SJCRH30 (cell line): ENCODE measurements around the gene CTSD. TPM values are rescaled to one million over a fixed set of nuclear protein-coding genes. Genes with fewer than 3 reads are reported as not detected.
"Not testable (repeated sequence)": the region's sequence is repeated elsewhere in the genome, so short reads cannot be mapped to it uniquely, and the experiment has no call there.

Experiments
- DNase-seq, 2 experiments: peaks; one replicate each; pipeline ENCODE4 v3.0.0-alpha.2; 2015 to 2020
- H3K27ac ChIP-seq: fragments of 250-450 bp; sonication (Bioruptor Pico); 2 replicates; pipeline ENCODE4 v1.5.1; 2020; ENCODE audit warnings: mild to moderate bottlenecking, moderate library complexity
- H3K27me3 ChIP-seq: fragments of 250-450 bp; sonication (Bioruptor Pico); 2 replicates; pipeline ENCODE4 v1.5.1; 2020; ENCODE audit warnings: mild to moderate bottlenecking, moderate library complexity
- H3K36me3 ChIP-seq: fragments of 250-450 bp; sonication (Bioruptor Pico); 2 replicates; pipeline ENCODE4 v1.5.1; 2020; ENCODE audit warnings: mild to moderate bottlenecking, moderate library complexity
- H3K4me1 ChIP-seq: fragments of 250-450 bp; sonication (Bioruptor Pico); 2 replicates; pipeline ENCODE4 v1.5.1; 2020; ENCODE audit warnings: mild to moderate bottlenecking, moderate library complexity
- H3K4me3 ChIP-seq: fragments of 250-450 bp; sonication (Bioruptor Pico); 2 replicates; pipeline ENCODE4 v1.5.1; 2020; ENCODE audit warnings: mild to moderate bottlenecking, moderate library complexity
- H3K9me3 ChIP-seq: fragments of 250-450 bp; sonication (Bioruptor Pico); replicated peaks from 2 replicates; pipeline ENCODE4 v1.5.1; 2020; ENCODE audit warnings: mild to moderate bottlenecking, moderate library complexity
- total RNA-seq: library from RNA; depleted of rRNA; stranded (reverse); fragments of >200 nt; shearing (Covaris generic); gene quantifications from 2 replicates; pipeline ENCODE4 v1.2.3, GENCODE V29; 2014

Gene CTSD
- total RNA-seq, 1 experiment from 2014 or later: 70.2 TPM

DNA sequence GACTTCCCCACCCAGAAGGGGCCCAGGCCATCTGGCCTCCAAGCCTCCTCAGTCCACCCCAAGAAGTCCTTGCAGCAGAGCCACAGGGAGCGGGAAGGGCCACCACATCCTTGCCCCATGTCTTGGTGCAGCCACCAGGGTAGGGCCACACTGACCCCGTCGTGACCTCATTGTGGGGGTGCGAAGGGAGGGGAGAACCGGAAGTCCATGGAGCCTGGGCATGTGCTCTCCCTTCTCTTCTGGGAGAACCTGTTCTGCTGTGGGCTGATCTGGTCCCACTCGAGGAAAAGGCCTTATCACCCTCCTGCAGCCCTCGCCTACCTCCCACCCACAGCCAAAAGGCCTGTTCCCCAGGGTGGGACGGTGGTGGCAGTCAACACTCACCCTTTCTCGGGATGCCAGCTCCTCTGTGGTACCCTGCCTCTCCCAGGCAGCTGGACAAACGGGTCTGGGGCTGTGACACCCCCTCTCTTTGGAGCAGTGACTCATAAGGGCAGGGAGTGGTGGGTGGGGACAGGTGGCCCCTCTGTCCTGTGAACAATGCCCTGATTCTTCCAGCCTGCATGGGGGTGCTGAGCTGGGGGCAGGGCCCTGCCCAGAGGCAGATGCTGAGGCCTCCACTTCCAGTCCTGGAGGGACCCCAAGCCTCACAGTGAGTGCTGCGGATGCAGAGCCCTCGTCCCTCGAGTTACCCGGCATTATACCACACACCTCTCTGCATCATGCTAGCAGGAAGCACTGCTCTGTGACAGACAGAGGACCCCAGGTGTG lies 14.6 kb upstream of the CTSD start:
- no peaks in the 10 kb centered on the region for H3K36me3 ChIP-seq
- DNase-seq: peak; percentile 72 to 74
- no peaks in the 10 kb centered on the region; the same call in 1 of the 2 replicates for H3K27me3 ChIP-seq
- peaks cover 32% of the 10 kb centered on the region for H3K4me1 ChIP-seq
- peak overlapping the region; percentile 36 for H3K27ac ChIP-seq
- H3K9me3 ChIP-seq: no peaks in the 10 kb centered on the region
- no peak overlapping the region for H3K4me3 ChIP-seq

DNA sequence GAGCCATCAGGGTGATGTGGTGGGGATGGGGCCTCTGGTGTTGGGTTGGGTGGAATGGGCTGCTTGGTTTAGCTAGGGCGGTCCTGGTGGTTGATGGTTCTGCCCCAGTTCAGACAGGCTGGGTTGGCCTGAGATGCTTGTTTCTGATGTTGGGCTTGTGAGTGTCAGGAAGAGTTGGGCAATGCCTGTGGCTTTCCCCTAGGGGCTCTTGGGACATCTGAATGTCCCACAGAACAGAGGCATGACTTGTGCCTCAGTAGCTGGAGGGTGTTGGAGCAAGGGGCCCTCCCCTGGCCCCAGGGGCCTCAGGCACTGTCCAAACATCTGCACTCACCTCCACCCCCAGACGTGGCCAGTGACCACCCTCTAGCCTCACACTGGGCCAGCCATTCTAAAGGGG lies 14.0 kb upstream of the CTSD start:
- Histone ChIP-seq H3K4me3 (no peak overlapping the region), H3K4me1 (peaks cover 26% of the 10 kb centered on the region), H3K27ac (peak overlapping the region; percentile 36; the same call in 1 of the 2 replicates), H3K36me3 (no peaks in the 10 kb centered on the region), H3K9me3 (no peaks in the 10 kb centered on the region), H3K27me3 (no peaks in the 10 kb centered on the region)
- DNase-seq: no peak

DNA sequence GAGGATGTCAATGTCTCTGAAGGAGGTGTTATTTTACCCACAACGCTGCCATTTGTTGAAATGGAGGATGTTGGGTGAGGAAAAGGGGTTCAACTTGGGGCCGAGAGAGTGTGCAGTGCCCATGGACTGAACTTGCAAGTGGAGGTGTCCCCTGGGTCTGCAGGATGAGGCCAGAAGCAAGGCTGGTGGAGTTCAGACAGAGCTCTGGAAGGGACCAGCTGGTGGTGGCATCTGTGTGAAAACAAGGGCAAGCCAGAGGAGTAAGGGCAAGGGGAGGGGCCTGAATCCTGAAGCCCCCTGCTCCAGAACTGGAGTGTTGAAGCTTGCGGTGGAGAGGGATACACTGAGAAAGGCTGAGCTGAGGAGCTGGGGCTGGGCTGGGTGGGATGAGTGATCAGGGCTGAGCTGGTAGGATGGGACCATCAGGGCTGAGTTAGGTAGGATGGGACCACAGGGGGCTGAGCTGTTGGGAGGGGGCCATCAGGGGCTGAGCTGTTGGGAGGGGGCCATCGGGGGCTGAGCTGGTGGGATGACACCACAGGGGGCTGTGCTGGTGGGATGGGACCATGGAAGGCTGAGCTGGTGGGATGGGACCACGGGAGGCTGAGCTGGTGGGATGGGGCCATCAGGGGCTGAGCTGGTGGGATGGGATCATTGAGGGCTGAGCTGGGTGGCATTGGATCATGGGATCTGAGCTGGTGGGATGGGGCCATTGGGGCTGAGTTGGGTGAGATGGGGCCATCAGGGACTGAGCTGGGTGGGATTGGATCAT lies 13.4 kb upstream of the CTSD start:
- Histone ChIP-seq H3K36me3 (no peaks in the 10 kb centered on the region), H3K27me3 (no peaks in the 10 kb centered on the region), H3K27ac (no peak overlapping the region), H3K4me3 (no peak overlapping the region), H3K9me3 (no peaks in the 10 kb centered on the region), H3K4me1 (peaks cover 29% of the 10 kb centered on the region)
- no peak for DNase-seq

DNA sequence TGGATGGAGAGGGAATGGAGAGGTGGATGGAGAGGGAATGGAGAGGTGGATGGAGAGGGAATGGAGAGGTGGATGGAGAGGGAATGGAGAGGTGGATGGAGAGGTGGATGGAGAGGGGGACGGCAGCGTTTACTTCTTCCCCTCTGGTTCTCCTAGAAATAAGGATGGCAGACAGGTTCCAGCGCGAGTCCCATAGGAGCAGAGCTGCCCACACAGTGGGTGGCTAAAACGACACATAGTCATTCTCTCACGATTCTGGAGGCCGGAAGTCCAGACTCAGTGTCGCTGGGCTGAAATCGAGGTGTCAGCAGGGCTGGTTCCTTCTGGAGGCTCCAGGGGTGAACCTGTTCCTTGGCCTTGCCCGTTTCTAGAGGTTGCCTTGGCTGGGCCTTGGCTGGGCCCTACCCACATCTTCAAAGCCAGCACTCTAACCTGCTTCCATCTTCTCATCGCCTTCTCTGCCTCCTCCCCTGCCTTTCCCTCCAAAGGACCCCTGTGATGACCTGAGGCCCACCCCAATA lies 12.7 kb upstream of the CTSD start:
- H3K4me3 ChIP-seq: no peak overlapping the region
- H3K27ac ChIP-seq: no peak overlapping the region
- no peaks in the 10 kb centered on the region for H3K36me3 ChIP-seq
- no peak for DNase-seq
- no peaks in the 10 kb centered on the region for H3K9me3 ChIP-seq
- peaks cover 25% of the 10 kb centered on the region for H3K4me1 ChIP-seq
- no peaks in the 10 kb centered on the region for H3K27me3 ChIP-seq

DNA sequence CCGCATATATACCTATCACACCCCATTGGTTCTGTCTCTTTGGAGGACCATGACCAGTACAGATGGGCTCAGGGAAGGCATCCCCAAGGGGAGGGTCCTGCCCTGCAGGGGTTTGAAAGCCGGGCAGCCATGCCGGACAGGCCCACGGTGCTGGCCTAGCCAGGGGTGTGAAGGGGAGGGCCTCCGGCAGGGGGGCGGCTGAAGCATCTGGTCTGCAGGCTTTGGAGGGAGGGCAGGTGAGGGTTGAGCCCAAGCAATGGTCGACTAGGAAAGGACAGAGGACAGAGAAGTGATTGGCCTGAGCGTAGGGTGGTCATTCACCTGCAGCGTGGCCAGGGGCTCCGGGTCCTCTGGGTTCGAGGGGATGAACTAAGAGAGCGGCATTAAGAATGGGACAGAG lies 11.2 kb upstream of the CTSD start:
- no peak overlapping the region for H3K4me3 ChIP-seq
- H3K27me3 ChIP-seq: 0 out of 2 replicates have a peak, but pooled peaks cover 3% of the 10 kb centered on the region
- peaks cover 19% of the 10 kb centered on the region for H3K4me1 ChIP-seq
- no peaks in the 10 kb centered on the region for H3K9me3 ChIP-seq
- H3K27ac ChIP-seq: no peak overlapping the region
- DNase-seq: no peak
- no peaks in the 10 kb centered on the region for H3K36me3 ChIP-seq

DNA sequence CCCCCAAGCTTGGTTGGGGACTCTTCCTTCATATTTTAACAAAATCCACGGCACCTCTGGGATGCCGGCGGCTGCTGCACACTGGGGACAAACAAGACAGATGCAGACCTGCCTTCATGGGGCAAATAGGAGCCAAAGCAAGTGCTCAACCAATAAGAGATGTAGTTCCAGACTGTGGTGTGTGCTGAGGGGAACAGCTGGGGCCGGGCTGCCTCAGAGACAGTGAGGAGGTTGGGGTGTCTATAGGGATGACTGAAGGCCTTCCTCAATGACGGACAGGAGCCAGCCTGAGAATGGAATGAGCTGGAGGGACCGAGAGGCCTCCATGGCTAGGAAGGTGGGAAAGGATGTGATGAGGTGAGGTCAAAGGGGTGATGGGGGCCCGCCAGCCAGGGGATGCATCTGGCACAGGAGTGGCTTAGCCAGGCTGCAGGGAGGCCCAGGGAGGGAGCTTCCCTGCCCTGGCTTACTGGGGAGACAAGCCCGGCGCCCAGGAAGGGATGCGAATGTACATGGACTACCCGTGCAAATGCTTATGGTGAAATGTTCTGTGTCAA lies 10.3 kb upstream of the CTSD start:
- DNase-seq: no peak
- Histone ChIP-seq H3K9me3 (no peaks in the 10 kb centered on the region), H3K36me3 (no peaks in the 10 kb centered on the region), H3K27ac (no peak overlapping the region), H3K27me3 (0 out of 2 replicates have a peak, but pooled peaks cover 3% of the 10 kb centered on the region), H3K4me1 (peaks cover 19% of the 10 kb centered on the region), H3K4me3 (no peak overlapping the region)

DNA sequence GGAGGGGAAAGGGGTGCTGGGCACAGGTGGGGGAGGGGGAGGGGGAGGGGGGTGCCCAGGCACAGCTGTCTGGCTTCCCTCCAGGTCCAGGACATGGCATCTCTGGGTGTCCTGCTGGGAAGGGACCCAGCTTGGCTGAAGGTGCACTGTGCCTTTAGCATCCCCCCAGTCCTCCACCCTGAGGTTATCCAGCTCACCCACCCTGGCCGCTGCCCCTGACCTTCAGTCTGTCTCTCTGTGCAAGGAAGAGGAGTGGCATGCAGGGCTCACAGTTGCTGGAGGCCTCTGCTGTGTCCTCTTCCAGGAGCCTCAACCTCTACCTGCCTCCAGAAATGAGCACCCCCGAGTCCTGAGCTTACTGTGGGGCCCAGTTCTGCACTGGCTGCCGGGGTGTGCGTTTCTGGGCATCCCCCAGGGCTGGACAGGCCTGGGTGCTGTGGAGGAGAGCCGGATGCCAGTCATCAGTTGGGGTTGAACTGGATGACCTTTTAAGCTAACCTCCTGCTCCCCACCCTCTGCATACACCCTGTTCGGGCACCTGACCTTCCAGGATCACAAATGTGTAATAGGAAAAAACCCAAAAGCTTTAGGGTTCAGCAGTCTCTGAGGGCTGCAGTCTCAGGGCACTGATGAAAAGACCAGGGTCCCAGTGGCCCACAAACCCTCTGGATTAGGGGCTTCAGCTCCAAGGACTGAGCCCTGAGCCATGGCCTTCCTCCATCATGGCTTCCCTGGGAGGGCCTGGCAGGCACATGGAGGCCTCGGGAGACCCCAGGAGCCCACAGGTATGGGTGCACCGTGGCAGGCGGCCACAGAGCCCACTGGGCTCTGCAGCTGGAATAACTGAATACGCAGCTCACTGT lies 9.6 kb upstream of the CTSD start:
- Histone ChIP-seq H3K4me3 (no peak overlapping the region), H3K27me3 (0 out of 2 replicates have a peak, but pooled peaks cover 3% of the 10 kb centered on the region), H3K36me3 (no peaks in the 10 kb centered on the region), H3K27ac (no peak overlapping the region), H3K4me1 (peaks cover 13% of the 10 kb centered on the region), H3K9me3 (no peaks in the 10 kb centered on the region)
- DNase-seq: no peak

DNA sequence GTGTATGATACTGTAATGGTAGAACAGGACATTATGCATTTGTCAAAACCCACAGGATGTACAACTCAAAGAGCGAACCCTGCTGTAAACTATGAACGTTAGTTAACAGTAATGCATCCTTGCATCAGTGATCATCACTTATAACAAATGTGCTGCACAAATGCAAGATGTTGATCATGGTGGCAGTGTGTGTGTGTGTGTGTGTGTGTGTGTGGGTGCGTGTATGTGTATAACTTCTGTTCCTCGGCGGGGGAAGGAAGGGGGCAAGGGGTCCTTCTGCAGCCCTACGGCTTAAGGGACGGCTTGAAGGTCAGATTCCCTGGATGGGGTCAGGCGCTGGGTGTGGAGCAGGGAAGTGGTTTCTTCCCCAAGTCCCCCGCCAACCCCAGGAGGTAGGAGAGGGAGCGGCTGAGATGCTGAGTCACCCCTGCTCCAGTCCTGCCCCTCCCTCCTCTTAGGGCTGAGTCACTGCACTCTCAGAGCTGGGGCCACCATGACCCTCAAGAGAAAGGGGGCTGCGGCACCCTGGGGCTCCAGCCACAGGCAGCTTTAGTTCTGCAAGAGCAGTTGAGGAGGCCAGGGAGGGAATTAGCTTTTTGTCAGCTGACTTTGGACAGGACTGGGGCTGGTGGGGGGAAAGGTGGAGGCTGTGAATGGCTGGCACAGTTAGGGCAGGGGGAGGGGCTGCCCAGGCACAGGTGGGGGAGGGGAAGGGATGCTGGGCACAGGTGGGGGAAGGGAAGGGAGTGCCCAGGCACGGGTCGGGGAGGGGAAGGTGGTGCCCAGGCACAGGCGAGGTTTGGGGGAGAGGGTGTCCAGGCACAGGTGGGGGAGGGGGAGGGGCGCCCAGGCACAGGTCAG lies 8.8 kb upstream of the CTSD start:
- H3K27ac ChIP-seq: peak overlapping the region; percentile 39
- H3K4me3 ChIP-seq: peak overlapping the region; percentile 34

DNA sequence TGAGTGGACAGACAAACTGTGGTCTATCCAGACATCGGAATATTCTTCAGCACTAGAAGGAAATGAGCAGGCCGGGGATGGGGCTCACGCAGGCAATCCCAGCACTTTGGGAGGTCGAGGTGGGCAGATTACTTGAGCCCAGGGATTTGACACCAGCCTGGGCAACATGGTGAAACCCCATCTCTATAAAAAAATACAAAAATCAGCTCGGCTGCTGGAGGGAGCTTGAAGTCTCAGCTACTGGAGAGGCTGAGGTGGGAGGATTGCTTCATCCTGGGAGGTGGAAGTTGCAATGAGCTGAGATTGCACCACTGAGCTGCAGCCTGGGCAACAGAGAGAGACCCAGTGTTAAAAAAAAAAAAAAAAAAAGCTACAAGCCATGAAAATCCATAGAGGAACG lies 8.0 kb upstream of the CTSD start:
- no peak for DNase-seq
- no peaks in the 10 kb centered on the region for H3K36me3 ChIP-seq
- H3K9me3 ChIP-seq: no peaks in the 10 kb centered on the region
- 0 out of 2 replicates have a peak, but pooled peaks cover 3% of the 10 kb centered on the region for H3K27me3 ChIP-seq
- peaks cover 8% of the 10 kb centered on the region for H3K4me1 ChIP-seq
- no peak overlapping the region for H3K4me3 ChIP-seq
- H3K27ac ChIP-seq: no peak overlapping the region

More for the DNA sequence above, 8.8 kb upstream of the CTSD start:
- DNase-seq: peak; percentile 77 to 83
- Histone ChIP-seq H3K9me3 (no peaks in the 10 kb centered on the region), H3K36me3 (no peaks in the 10 kb centered on the region), H3K4me1 (peaks cover 8% of the 10 kb centered on the region), H3K27me3 (0 out of 2 replicates have a peak, but pooled peaks cover 3% of the 10 kb centered on the region)

DNA sequence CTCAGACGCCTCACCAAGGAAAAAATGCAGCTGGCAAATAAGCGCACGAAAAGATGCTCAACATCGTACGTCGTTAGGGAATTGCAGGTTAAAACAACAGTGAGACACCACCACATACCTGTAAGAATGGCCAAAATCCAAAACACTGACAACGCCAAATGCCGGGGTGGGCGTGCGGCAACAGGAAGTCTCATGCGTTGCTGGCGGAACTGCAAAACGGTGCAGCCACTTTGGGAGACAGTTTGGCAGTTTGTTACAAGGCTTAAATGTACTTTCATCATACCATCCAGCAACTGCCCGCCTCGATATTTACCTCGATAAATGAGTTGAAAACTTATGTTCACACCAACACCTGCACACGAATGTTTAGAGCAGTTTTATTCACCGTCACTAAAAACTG lies 7.5 kb upstream of the CTSD start:
- Histone ChIP-seq H3K4me1 (peaks cover 8% of the 10 kb centered on the region), H3K27me3 (0 out of 2 replicates have a peak, but pooled peaks cover 3% of the 10 kb centered on the region), H3K27ac (no peak overlapping the region), H3K9me3 (no peaks in the 10 kb centered on the region), H3K4me3 (no peak overlapping the region), H3K36me3 (no peaks in the 10 kb centered on the region)
- no peak for DNase-seq

DNA sequence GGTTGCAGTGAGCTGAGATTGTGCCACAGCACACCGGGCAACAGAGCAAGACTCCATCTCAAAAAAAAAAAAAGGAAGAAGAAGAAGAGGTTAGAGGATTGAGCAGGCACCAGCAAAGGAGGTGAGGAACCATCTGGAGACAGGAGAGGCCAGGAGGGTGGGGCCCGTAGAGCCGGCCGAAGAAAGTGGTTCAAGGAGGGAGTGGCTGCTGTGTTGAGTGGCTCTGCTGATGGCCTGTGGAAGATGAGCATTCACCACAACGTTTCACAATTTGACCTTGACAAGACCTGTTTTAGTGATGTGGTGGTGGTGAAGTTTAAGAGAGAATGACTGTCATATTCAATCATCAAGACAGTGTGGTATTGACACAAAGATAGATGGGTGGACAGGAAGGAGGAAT lies 6.8 kb upstream of the CTSD start:
- 0 out of 2 replicates have a peak, but pooled peaks cover 3% of the 10 kb centered on the region for H3K27me3 ChIP-seq
- no peaks in the 10 kb centered on the region for H3K9me3 ChIP-seq
- H3K4me3 ChIP-seq: no peak overlapping the region
- H3K27ac ChIP-seq: no peak overlapping the region
- H3K36me3 ChIP-seq: no peaks in the 10 kb centered on the region
- no peak for DNase-seq
- H3K4me1 ChIP-seq: peaks cover 9% of the 10 kb centered on the region

DNA sequence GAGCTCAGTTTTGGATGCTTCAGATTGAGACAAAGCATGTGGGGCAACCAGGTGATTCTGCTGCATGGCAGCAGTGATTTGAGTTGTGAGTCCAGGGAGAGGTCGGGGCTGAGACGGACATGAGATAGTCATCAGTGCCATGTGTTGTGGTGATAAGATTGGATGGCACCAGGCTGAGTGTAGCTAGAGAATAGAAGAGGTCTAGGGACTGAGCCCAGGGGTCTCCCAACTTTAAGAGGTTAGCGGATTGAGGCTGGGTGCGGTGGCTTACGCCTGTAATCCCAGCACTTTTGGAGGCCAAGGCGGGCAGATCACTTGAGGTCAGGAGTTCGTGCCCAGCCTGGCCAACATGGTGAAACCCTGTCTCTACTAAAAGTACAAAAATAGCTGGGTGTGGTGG lies 6.3 kb upstream of the CTSD start:
- Histone ChIP-seq H3K27ac (no peak overlapping the region), H3K4me1 (peaks cover 10% of the 10 kb centered on the region), H3K4me3 (no peak overlapping the region), H3K9me3 (no peaks in the 10 kb centered on the region), H3K27me3 (0 out of 2 replicates have a peak, but pooled peaks cover 3% of the 10 kb centered on the region), H3K36me3 (no peaks in the 10 kb centered on the region)
- DNase-seq: no peak

DNA sequence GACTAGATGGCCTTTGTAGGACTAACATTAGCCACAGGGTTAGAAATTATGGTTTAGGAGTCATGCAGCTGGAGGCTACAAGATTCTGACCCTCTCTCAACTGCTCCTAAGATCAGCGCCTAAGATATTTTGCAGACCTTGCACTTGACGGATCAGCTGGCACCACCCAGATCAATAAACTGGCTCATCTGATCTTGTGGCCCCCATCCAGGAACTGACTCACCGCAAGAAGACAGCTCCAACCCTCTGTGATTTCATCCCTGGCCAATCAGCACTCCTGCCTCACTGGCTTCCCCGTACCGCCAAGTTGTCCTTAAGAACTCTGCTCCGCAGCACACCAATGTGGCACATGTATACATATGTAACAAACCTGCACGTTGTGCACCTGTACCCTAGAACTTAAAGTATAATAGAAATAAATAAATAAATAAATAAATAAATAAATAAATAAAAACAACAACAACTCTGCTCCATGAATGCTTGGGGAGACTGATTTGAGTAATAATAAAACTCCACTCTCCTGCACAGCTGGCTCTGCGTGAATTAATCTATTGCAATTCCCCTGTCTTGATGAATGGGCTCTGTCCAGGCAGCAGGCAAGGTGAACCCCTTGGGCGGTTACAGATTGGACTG lies 5.7 kb upstream of the CTSD start:
- DNase-seq, H3K27ac ChIP-seq, H3K4me3 ChIP-seq, H3K9me3 ChIP-seq, H3K27me3 ChIP-seq, H3K36me3 ChIP-seq: not testable (repeated sequence)
- H3K4me1 ChIP-seq: peaks cover 13% of the 10 kb centered on the region
